WTC11 (cell line): ENCODE measurements around the gene CCDC167.

ENCODE experiments used
- ATF1 ChIP-seq: sonication (generic); formaldehyde crosslinking; IDR thresholded peaks from 2 replicates; pipeline ENCODE4 v1.8.1; 2023; ENCODE audit warnings: mild to moderate bottlenecking, moderate library complexity, missing genetic modification reagents
- CTCF ChIP-seq: fragments of 200-600 bp; IDR thresholded peaks from 2 replicates; pipeline ENCODE4 v1.8.0; 2022; ENCODE audit warnings: antibody characterized with exemption
- E2F5 ChIP-seq: sonication (generic); formaldehyde crosslinking; IDR thresholded peaks from 2 replicates; pipeline ENCODE4 v1.8.1; 2022; ENCODE audit warnings: mild to moderate bottlenecking, moderate library complexity, missing genetic modification reagents
- HMGXB4 ChIP-seq: sonication (generic); formaldehyde crosslinking; IDR thresholded peaks from 2 replicates; pipeline ENCODE4 v1.8.1; 2023; ENCODE audit warnings: mild to moderate bottlenecking, moderate library complexity, missing genetic modification reagents
- NR3C1 ChIP-seq: sonication (generic); formaldehyde crosslinking; conservative IDR thresholded peaks from 2 replicates; pipeline ENCODE4 v1.8.1; 2023; ENCODE audit warnings: low read depth, mild to moderate bottlenecking, missing genetic modification reagents
- SMAD4 ChIP-seq: sonication (generic); formaldehyde crosslinking; IDR thresholded peaks from 2 replicates; pipeline ENCODE4 v1.8.0; 2022; ENCODE audit warnings: mild to moderate bottlenecking, missing genetic modification reagents
- ZNF317 ChIP-seq: sonication (generic); formaldehyde crosslinking; IDR thresholded peaks from 2 replicates; pipeline ENCODE4 v1.8.1; 2023; ENCODE audit warnings: low read depth, mild to moderate bottlenecking, moderate library complexity, missing genetic modification reagents, borderline replicate concordance

GRCh38 chr6:37454420-37455140 lies 45.1 kb downstream of the CCDC167 start:
- TF ChIP-seq ATF1 (CRISPR knock-in tag) (no peak), CTCF (no peak), HMGXB4 (CRISPR knock-in tag) (no peak), ZNF317 (CRISPR knock-in tag) (no peak), SMAD4 (CRISPR knock-in tag) (no peak), NR3C1 (CRISPR knock-in tag) (no peak), E2F5 (CRISPR knock-in tag) (no peak)
